Measurements from ENCODE around the gene TMEM205. TPM values are rescaled to one million over a fixed set of nuclear protein-coding genes. Genes with fewer than 3 reads are reported as not detected.

Gene TMEM205
- total and polyA plus RNA-seq, 2 of the 13 experiments (the other 11 are each of a cell fraction or from before 2014, with no cell fraction given) = 45.5 to 98.7 TPM

DNA sequence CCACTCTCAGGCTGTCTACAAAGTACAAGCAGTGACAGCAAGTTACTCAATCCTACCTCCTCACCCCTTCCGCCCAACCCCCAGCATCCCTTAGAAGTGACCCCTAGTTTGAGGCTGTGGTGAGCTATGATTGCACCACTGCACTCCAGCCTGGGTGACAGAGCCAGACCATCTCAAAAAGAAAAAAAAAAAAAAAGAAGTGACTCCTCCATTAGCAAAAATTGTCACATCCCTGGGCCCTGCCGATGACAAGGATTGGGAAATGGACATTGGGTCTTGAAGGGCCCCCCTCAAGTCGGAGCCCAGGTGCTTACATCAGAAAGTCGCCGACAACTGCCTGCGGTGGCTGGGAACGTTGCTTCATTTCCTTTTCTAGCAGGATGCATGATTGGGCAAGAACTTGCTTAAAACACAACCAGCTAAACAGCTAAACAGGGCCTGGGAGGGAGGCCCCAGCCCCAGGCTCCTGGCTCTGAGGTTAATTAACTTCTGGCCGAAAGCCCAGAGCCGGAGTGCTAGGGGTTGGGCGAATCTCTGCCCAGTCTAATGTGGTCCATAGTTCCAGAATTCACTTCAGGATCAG lies 21.9 kb downstream of the TMEM205 start (continued):
- TF ChIP-seq LBX2 (CRISPR knock-in tag; IDR thresholded peaks at IDR 0.05; ENCODE audit: borderline replicate concordance) = no peak
- no peak for TF ChIP-seq ZFP37 (CRISPR knock-in tag; IDR thresholded peaks at IDR 0.05; ENCODE audit: borderline replicate concordance)
- TF ChIP-seq ZMYM3 (CRISPR knock-in tag; IDR thresholded peaks at IDR 0.05) = peak; percentile 64; the same call in 1 of the 2 replicates
- no peak for TF ChIP-seq KDM5A (IDR thresholded peaks at IDR 0.05; ENCODE audit: borderline replicate concordance, low read length)
- TF ChIP-seq ZHX2 (IDR thresholded peaks at IDR 0.05; ENCODE audit: low read depth) = no peak
- no peak for TF ChIP-seq ZHX2 (CRISPR knock-in tag; IDR thresholded peaks at IDR 0.05; ENCODE audit: borderline replicate concordance)
- TF ChIP-seq PRPF4 (IDR thresholded peaks at IDR 0.05; ENCODE audit: low read depth, low read length, poor library complexity, severe bottlenecking) = no peak
- no peak for TF ChIP-seq MAFG (CRISPR knock-in tag; IDR thresholded peaks at IDR 0.05)
- TF ChIP-seq ZNF710 (CRISPR knock-in tag; IDR thresholded peaks at IDR 0.05; ENCODE audit: borderline replicate concordance) = 0 out of 2 replicates have a peak, but pooled peaks have one; percentile 20
- TF ChIP-seq, protein P1, sequence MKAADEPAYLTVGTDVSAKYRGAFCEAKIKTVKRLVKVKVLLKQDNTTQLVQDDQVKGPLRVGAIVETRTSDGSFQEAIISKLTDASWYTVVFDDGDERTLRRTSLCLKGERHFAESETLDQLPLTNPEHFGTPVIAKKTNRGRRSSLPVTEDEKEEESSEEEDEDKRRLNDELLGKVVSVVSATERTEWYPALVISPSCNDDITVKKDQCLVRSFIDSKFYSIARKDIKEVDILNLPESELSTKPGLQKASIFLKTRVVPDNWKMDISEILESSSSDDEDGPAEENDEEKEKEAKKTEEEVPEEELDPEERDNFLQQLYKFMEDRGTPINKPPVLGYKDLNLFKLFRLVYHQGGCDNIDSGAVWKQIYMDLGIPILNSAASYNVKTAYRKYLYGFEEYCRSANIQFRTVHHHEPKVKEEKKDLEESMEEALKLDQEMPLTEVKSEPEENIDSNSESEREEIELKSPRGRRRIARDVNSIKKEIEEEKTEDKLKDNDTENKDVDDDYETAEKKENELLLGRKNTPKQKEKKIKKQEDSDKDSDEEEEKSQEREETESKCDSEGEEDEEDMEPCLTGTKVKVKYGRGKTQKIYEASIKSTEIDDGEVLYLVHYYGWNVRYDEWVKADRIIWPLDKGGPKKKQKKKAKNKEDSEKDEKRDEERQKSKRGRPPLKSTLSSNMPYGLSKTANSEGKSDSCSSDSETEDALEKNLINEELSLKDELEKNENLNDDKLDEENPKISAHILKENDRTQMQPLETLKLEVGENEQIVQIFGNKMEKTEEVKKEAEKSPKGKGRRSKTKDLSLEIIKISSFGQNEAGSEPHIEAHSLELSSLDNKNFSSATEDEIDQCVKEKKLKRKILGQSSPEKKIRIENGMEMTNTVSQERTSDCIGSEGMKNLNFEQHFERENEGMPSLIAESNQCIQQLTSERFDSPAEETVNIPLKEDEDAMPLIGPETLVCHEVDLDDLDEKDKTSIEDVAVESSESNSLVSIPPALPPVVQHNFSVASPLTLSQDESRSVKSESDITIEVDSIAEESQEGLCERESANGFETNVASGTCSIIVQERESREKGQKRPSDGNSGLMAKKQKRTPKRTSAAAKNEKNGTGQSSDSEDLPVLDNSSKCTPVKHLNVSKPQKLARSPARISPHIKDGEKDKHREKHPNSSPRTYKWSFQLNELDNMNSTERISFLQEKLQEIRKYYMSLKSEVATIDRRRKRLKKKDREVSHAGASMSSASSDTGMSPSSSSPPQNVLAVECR (CRISPR knock-in tag; IDR thresholded peaks at IDR 0.05; ENCODE audit: borderline replicate concordance) = peak; percentile 31; the same call in 1 of the 2 replicates
- TF ChIP-seq SAP130 (CRISPR knock-in tag; IDR thresholded peaks at IDR 0.05; ENCODE audit: low read depth) = peak; percentile 63
- peak; percentile 67 for TF ChIP-seq NCOA2 (CRISPR knock-in tag; IDR thresholded peaks at IDR 0.05)
- TF ChIP-seq ZNF264 (CRISPR knock-in tag; IDR thresholded peaks at IDR 0.05) = 0 out of 2 replicates have a peak, but pooled peaks have one; percentile 37
- TF ChIP-seq RBM22 (optimal IDR thresholded peaks at IDR 0.05; ENCODE audit: low read length) = no peak
- TF ChIP-seq THYN1 (CRISPR knock-in tag; IDR thresholded peaks at IDR 0.05; ENCODE audit: borderline replicate concordance, low read depth) = no peak
- no peak for TF ChIP-seq FOSL1 (CRISPR knock-in tag; IDR thresholded peaks at IDR 0.05; ENCODE audit: borderline replicate concordance)
- TF ChIP-seq ZNF879 (CRISPR knock-in tag; IDR thresholded peaks at IDR 0.05) = no peak
